GM18505 (cell line): ENCODE measurements around the gene USP8.
"Not testable (repeated sequence)": the region's sequence is repeated elsewhere in the genome, so short reads cannot be mapped to it uniquely, and the experiment has no call there.

Source experiments
- ATAC-seq: cut with Tn5 transposase; IDR thresholded peaks from one replicate; pipeline ENCODE4 v1.9.1; 2021; ENCODE audit not compliant: unreplicated experiment
- POLR2A ChIP-seq: IDR thresholded peaks from 4 replicates; pipeline ENCODE4 v1.6.1; 2011; ENCODE audit warnings: borderline replicate concordance; ENCODE audit not compliant: insufficient read depth, insufficient read length; ENCODE audit errors: extremely low read depth

Gene USP8

GRCh38 chr15:50424066-50424890, at the start of gene USP8:
TSS of gene USP8 (plus strand) at chr15:50424405. CDS start at chr15:50439074, 14,669 bp downstream.
- ATAC-seq, result peak; percentile 94
- peak; percentile 94 for TF ChIP-seq POLR2A

- TF ChIP-seq POLR2A, result no peak
- ATAC-seq, result peak; percentile 96
These were observed 46.1 kb upstream of the USP8 start for GRCh38 chr15:50377867-50378751.

- no peak for ATAC-seq
- no peak for TF ChIP-seq POLR2A
These were observed 45.4 kb upstream of the USP8 start for GRCh38 chr15:50378776-50379175.

DNA sequence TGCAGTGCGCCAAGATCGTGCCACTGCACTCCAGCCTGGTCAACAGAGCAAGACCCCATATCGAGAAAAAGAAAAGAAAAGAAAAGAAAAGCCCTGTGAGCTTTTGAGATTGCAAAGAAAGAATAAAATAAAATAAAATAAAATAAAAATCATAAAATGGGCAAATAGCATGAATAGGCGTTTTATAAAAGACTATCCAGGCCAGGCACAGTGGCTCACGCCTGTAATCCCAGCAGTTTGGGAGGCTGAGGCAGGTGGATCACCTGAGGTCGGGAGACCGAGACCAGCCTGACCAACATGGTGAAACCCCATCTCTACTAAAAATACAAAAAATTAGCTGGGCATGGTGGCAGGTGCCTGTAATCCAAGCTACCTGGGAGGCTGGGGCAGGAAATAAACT, 44.8 kb upstream of the USP8 start:
- not testable (repeated sequence) for ATAC-seq

DNA sequence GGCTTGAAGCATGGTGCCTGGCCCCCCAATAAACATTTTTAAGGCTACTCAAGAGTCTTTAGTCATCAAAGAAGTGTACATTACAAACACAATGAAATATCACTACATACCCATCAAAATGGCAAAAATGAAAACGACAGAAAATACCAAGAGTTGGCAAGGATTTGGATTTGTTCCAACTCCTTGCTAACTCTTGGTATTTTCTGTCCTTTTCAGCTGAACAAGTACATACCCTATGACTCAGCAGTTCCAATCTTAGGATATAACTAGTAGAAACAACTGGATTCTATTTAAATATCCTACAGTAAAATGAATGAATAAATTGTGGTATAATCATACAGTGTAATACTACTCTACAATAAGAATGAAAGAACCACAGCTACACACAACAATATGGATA, 44.1 kb upstream of the USP8 start:
- no peak for ATAC-seq

GRCh38 chr15:50381438-50381837, 42.8 kb upstream of the USP8 start:
- no peak for ATAC-seq
- no peak for TF ChIP-seq POLR2A

More for the DNA sequence above, 44.1 kb upstream of the USP8 start:
- no peak for TF ChIP-seq POLR2A

- ATAC-seq, result not testable (repeated sequence)
These were observed 41.8 kb upstream of the USP8 start for GRCh38 chr15:50382408-50382807.

DNA sequence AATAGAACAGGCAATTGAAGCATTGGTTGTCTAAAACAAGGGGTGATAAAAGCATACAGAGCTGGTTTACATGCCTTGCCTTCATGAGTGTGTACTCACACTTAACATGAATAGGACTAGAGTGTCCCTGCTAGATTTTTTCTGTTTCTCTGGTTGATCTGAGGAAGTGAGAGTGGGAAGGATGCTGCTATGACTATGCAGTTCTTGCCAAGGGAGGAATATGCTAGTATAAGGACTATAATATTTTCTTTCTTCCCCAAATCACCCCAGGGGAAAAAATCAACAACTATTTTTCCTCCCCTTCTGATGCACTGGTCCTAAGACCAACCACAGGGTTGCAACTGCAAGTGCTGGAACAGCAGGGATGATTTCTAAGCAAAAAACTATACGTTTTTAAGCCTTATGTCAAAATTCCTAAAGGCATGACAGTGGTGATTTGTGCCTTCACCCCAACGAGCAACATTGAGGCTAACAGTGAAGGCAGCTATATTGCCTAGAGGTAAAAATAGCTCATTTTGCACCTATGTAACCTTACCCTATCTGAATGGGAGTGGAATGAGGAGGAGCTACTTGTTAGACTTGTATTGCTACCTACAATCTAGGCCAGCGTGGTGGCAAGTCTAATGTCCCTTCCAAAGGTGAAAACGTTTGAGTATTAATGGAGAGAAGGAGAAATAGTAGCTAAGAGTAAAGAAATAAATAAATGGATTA, 33.5 kb upstream of the USP8 start:
- no peak for TF ChIP-seq POLR2A
- peak; percentile 86 for ATAC-seq

DNA sequence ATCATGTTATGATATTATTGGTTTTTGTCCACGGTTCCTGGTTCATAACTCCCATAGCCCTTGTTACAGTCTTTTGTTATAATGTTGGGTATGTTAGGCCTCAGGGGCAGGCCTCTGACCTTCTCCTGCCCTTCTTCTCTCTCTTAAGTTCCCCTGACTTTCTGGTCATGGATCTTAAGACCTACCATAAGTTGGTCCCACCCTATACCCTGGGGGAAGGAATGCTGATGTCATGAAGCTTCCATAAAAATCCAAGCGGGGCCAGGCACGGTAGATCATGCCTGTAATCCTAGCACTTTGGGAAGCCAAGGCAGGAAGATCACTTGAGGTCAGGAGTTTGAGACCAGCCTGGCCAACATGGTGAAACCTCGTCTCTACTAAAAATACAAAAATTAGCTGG, 32.6 kb upstream of the USP8 start:
- not testable (repeated sequence) for ATAC-seq

- TF ChIP-seq POLR2A, result no peak
- no peak for ATAC-seq
These were observed 12.3 kb upstream of the USP8 start for GRCh38 chr15:50411870-50412269.

DNA sequence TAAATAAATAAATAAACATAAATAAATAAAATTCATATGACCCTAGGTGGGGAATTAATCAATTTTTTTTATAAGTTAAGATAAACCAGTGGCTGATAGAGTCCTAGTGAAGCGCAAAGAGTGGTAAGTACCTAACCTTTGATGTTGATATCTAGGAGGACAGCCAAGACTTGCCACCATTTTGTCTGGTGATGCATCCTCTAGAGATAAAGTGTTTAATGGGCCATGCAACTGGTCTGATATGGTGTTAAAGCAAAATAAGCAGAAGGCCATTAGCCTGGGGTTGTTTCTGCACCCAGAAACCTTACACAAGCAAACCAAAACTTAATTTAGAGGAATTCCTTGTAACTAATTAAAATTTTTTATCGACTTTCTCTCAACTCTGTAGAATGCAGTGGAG, 9.6 kb upstream of the USP8 start:
- no peak for ATAC-seq
- no peak for TF ChIP-seq POLR2A

DNA sequence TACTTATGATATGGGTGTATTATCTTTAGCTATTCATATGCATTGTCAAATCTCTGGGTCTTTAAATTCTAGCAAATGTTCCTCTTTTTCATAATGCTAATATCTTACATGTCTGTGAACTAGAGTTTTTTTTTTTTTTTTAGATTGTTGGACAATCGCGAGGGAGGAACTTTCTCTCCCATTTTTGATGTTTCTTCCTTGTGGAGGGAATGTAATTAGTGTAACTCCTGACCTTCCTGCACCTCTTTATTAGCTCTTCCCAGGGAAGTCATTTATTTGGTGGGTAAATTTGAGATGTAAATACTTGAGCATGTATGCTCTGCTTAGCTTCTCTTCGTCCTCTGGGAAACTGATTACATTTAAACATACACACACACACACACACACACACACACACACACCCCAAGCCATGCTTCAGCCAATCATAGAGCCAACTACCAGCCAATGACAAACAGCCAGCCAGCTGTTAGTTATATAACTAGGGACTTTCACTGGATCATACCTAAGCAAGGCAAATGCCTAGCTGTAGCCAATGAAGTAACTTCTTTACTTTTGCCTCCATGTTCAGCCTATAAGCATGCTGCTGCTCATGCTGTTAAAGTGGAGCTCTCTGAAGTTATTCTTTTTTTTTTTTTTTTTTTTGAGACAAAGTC, 8.3 kb upstream of the USP8 start:
- ATAC-seq, result no peak

DNA sequence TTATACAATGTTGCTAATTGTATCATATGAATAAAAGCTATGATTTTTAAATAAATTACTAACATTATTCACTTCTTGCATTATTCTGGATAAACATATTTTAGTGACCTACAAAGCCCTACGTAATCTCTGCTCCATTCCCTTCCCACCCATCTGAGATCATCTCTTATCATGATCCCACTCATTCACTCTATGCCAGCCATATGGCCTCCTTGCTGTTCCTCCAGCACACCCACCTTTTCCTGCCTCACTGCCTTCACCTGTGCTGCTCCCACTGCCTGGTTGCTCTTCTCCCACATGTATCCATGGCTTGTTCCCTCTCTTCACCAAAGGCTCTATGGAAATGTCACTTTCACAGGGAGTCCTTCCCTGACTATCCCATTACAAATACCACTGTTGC, 7.3 kb upstream of the USP8 start:
- no peak for ATAC-seq
- TF ChIP-seq POLR2A, result no peak

More for the DNA sequence above, 8.3 kb upstream of the USP8 start:
- no peak for TF ChIP-seq POLR2A
